HG03159 (cell line): ENCODE data around the gene SPOP.
"Not testable (repeated sequence)": the region's sequence is repeated elsewhere in the genome, so short reads cannot be mapped to it uniquely, and the experiment has no call there.

ENCODE experiments used
- ATAC-seq: cut with Tn5 transposase; IDR thresholded peaks from one replicate; pipeline ENCODE4 v1.9.1; 2021; ENCODE audit warnings: mild to moderate bottlenecking, moderate library complexity; ENCODE audit not compliant: unreplicated experiment

SPOP gene

DNA sequence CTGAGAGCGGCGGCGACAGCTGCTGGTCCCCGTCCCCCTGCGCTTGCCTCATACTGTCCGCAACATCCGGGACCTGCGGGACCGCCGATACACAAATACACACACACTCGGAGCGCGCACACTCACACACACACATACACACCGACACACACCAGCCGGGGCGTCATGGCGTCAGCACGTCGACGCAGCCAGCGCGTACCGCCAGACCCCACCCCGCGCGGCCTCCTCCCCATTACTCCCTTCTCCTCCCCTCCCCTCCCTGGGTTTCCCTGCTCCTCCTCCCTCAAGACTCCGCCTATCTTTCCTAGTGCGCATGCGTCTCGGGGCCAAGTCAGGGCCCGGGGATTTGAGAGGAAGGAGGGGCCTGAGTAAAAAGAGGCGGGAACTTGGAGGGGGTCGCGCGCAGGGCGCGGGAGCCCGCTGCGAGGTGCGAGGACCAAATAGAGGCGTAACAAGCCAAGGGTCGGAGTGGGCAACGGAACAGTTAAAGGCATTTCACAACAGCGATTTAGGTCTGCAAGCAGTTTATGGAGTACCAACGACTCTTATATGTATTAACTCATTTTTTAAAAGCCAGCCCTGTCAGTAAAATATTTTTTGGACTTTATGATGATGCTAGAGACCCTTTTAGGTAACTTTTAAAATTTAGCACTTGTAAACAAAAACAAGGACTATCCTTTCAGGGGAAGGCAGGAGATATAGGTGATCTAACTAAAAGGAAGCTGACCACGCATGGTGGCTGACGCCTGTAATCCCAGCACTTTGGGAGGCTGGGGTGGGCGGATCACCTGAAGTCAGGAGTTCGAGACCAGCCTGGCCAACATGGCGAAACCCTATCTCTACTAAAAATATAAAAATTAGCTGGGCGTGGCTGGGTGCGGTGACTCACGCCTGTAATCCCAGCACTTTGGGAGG, at the start of gene SPOP:
Gene SPOP, minus strand, starts transcription at position 165 of the 915 bp plus-strand sequence. CDS start 55,287 bp downstream, outside the sequence.
- ATAC-seq: peak; percentile 71

DNA sequence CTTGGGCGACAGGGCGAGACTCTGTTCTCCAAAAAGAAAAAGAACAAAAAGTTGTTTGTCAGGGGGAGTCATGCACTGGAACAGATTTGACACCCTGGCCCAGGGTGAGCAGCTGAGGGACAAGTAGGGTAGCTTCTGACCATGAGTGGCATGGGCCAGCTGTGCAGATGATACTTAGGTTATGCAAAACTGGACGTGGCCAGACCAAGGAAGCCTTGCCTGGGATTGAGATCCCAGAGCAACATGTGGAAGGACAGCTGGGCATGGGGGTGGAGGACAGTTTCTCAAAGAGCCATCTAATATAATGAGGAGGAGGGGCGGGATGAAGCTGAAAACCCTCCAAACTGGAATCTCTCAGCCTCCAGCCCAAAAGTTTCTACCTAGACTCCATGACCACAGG, 49.5 kb upstream of the SPOP start:
- no peak for ATAC-seq

- ATAC-seq: no peak
Measured at GRCh38 chr17:49725452-49726130, 47.7 kb upstream of the SPOP start.

DNA sequence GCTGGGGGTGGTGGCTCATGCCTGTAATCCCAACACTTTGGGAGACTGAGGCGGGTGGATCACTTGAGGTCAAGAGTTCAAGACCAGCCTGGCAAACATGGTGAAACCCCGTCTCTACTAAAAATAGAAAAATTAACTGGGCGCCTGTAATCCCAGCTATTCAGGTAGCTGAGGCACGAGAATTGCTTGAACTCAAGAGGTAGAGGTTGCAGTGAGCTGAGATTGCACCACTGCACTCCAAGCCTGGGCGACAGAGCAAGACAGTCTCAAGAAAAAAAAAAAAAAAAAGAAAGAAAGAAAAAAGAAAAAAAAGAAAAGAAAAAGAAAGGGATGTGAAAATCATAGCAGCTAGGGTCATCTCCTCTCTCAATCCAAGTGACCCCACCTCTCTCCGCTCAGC, 46.7 kb upstream of the SPOP start:
- not testable (repeated sequence) for ATAC-seq

DNA sequence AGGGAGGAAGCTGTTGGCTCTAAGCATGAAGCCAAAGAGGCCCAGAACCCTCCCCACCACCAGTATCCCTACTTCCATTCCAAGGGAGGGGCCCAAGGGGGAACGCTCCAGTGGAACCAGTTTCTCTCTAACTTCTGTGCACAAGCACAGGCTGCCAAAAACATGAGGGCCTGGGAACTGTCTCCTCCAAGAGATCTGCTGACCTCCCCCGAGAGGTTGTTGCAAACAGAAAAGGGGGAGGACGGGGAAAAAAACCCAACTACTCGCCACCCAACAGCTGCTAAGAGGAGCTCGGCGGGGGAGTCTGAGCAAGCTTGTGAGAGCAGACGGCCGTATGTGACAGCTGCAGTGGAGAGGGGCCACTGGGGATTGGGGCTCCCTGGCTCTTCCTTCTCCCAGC, 45.5 kb upstream of the SPOP start:
- no peak for ATAC-seq

GRCh38 chr17:49722066-49722465, 44.2 kb upstream of the SPOP start:
- ATAC-seq: no peak

- no peak for ATAC-seq
Measured at GRCh38 chr17:49717371-49717861, 39.5 kb upstream of the SPOP start.

GRCh38 chr17:49716668-49717364, 38.9 kb upstream of the SPOP start:
- no peak for ATAC-seq

DNA sequence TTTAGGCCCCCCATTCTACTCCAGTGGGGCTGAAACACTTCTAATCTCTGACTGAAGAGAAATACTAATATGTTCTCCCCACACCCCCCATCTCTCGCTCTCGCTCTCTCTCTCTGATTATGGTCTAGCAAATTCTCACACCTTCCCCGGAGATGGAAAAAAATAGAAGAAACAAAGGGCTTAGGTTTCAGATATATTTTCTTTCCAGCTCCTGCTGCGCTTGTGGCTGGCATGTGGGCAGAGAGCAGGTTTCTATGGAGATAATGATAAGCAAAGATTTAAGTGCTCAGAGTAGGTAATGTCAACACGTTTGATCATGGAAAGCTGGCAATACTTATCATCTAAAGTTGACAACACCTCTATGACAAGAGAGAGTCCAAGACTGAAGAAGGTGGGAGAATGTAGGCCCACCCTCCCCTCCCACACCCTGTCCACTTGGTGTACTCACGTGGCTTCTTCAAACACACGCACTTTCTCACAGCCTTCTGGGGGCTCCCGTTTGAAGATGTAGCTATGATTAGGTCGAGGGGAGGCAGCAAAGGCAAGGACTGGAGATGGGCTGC, 37.9 kb upstream of the SPOP start:
- ATAC-seq: no peak

DNA sequence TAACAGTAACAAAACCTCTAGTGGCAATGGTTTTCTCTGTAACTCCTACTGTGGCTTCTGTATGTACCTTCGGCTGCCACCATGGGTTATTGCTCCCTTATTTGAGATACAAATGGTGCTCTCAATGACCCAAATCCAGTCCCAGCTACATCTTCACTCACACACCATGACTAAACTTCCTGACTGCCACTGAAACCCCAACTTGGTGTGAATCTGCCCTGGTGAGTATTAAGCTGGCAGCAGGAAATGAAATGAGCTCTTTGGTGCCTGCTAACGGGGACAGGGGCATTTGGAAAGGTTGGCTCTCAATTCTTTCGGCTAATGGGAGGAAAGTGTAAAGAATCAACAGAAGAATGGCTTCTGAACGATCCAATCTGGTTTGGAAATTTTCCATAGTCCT, 37.3 kb upstream of the SPOP start:
- no peak for ATAC-seq

- no peak for ATAC-seq
Measured at GRCh38 chr17:49708515-49709183, 30.8 kb upstream of the SPOP start.

DNA sequence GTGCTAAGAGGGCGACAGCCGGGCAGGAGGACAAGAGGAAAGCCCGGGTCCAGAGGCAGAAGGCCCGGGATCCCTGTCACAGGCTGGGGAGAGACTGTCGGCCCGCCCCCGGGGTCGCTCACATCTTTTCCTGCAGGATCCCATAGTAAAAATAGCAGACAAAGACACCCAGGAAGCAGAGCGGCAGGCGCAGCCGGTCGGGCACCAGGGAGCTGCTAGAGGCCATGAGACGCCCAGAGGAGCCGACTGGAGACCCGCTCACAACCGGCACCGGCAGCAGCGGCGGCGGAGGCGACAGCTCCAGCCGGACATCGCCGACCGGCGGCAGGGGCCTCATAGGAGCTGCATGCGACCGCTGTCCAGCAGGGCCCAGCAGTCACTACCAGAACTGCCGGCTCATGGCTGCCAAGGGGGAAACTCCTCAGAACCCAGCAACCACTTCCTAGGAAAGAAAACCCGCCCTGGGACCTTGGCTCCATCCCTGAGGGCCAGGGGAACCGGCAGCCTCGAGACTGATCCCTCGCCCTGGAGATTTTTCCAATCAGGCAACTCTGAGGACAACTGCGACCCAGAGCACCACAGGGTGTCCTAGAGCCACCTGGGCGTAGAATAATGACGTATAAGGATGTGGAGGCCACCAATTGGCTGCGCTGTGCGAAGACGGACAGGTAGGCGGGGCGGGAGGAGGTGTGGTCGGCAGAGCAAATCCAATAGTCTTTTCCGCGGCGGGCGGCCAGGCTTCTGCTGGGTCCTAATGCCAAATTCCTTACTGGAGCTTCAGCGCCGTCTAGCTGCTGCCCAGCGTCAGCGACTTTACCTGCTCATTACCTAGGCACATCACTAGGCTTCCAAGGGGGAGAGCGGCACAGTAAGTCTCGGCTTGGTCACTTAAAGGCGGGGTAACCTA, 30.0 kb upstream of the SPOP start, which contains the start of gene SLC35B1:
Gene SLC35B1, minus strand, starts transcription at position 357 of the 907 bp plus-strand sequence. Its CDS starts 131 bp downstream, at position 226.
- peak; percentile 89 for ATAC-seq

- ATAC-seq: no peak
Measured at GRCh38 chr17:49707246-49707607, 29.3 kb upstream of the SPOP start.

GRCh38 chr17:49705254-49705653, 27.4 kb upstream of the SPOP start:
- no peak for ATAC-seq

DNA sequence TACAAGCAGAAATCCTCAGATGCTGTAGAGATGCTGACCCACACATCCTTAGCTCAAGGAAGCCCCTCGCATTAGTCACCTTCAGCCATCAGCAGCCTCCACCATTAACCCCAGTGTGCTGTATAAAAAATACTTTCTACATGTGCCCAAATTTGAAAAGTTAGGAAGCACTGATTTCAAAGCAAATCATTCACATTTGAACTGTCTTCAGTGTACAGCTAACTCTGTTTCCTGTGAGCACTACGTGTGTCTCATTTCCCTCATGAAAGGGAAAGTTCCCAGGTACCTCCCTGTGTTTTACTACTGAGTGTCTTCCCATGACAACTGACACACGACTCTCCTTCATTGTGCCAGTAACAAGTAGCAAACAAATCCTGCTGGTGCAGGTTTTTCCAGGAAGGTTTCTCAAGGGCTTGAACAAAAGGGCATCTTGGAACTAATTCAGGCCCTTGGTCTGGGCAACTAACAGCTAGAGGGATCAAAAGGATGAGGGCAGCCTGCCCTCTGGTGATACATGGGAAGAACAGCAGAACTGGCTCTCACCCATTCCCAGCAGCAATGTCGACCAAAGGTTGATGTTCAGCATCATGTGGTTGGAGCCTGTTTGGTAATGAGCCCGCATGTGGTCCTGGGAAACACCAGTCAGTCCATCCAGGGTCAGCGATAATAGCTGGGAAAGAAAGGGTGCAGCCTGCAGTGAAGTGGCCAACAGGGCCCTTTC, 25.8 kb upstream of the SPOP start:
- ATAC-seq: no peak

GRCh38 chr17:49700960-49701359, 23.1 kb upstream of the SPOP start:
- ATAC-seq: no peak

DNA sequence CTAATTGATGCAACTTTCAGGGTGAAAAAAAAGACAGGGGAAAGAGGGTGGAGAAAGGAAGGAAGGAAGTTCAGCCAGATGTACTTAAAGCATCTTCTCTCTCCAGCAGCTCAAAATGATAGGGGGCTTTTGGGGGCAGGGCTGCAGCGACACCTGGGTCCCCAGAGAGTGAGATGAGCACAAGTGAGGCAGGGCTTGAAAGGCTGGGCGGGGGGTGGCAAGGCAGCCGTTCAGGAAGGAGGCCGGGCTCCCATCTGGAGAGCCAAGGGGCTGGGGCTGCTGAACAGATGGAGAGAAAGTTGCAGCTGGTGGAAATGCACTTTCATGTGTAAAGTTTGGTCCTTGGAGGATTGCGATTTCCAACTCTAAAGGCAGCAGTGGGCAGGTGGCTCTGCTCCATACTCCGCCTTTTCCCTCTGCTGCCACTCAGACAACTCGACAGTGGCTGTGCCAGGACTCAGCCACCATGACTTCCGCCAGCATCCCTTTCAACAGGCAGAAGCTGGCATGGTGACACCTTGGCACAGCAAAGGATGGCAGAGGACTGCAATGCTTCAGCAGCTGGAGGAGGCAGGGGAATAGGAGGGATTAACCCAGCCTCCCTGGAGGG, 22.2 kb upstream of the SPOP start:
- ATAC-seq: no peak

GRCh38 chr17:49698005-49698404, 20.1 kb upstream of the SPOP start:
- ATAC-seq: no peak
